ENCODE measurements around the gene LRP5. TPM values are rescaled to one million over a fixed set of nuclear protein-coding genes. Genes with fewer than 3 reads are reported as not detected.

Gene LRP5
- total RNA-seq, 1 experiment from 2014 or later: 55.2 TPM

DNA sequence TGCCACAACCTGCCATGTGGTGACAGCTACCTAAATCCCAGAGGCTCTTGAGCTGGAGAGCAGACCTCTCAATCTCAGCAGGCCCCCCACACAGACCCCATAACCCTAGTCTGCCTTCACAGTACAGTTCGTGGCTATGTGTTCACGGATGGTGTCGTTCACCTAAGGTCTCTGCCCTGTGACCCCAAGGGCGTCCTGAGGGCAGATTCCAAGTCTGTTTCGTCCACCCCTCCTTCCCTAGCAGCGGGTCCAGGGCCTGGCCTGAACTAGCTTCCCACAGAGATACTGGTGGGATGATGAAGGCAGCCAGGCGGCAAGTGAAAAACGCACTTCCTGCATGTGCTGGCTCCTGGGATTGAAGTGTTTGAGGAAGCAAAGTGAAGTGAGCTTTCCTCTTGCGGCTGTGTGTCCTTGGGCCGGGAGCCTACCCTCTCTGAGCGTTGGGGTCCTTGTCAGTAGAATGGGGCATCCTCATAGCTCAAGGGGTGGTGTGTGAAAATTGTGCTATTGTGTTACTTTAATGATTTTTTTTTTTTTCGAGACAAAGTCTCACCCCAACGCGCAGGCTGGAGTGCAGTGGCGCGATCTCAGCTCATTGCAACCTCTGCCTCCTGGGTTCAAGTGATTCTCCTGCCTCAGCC lies 70.1 kb downstream of the LRP5 start (continued):
- no peak for TF ChIP-seq ZFX (IDR thresholded peaks at IDR 0.05)
- TF ChIP-seq, protein P1, sequence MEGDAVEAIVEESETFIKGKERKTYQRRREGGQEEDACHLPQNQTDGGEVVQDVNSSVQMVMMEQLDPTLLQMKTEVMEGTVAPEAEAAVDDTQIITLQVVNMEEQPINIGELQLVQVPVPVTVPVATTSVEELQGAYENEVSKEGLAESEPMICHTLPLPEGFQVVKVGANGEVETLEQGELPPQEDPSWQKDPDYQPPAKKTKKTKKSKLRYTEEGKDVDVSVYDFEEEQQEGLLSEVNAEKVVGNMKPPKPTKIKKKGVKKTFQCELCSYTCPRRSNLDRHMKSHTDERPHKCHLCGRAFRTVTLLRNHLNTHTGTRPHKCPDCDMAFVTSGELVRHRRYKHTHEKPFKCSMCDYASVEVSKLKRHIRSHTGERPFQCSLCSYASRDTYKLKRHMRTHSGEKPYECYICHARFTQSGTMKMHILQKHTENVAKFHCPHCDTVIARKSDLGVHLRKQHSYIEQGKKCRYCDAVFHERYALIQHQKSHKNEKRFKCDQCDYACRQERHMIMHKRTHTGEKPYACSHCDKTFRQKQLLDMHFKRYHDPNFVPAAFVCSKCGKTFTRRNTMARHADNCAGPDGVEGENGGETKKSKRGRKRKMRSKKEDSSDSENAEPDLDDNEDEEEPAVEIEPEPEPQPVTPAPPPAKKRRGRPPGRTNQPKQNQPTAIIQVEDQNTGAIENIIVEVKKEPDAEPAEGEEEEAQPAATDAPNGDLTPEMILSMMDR (IDR thresholded peaks at IDR 0.05 in 2 of 3, conservative IDR thresholded peaks at IDR 0.05 in 1 of 3; ENCODE audit: borderline replicate concordance in 1 of 3, insufficient read depth in 1 of 3, low read depth in 2 of 3, low read length in 2 of 3): no peak
- no peak for TF ChIP-seq SRF (IDR thresholded peaks at IDR 0.05; ENCODE audit: low read depth)
- no peak for TF ChIP-seq YY1 (IDR thresholded peaks at IDR 0.05; ENCODE audit: extremely low read depth, insufficient replicate concordance, low read depth, low read length)
- TF ChIP-seq, protein P2, sequence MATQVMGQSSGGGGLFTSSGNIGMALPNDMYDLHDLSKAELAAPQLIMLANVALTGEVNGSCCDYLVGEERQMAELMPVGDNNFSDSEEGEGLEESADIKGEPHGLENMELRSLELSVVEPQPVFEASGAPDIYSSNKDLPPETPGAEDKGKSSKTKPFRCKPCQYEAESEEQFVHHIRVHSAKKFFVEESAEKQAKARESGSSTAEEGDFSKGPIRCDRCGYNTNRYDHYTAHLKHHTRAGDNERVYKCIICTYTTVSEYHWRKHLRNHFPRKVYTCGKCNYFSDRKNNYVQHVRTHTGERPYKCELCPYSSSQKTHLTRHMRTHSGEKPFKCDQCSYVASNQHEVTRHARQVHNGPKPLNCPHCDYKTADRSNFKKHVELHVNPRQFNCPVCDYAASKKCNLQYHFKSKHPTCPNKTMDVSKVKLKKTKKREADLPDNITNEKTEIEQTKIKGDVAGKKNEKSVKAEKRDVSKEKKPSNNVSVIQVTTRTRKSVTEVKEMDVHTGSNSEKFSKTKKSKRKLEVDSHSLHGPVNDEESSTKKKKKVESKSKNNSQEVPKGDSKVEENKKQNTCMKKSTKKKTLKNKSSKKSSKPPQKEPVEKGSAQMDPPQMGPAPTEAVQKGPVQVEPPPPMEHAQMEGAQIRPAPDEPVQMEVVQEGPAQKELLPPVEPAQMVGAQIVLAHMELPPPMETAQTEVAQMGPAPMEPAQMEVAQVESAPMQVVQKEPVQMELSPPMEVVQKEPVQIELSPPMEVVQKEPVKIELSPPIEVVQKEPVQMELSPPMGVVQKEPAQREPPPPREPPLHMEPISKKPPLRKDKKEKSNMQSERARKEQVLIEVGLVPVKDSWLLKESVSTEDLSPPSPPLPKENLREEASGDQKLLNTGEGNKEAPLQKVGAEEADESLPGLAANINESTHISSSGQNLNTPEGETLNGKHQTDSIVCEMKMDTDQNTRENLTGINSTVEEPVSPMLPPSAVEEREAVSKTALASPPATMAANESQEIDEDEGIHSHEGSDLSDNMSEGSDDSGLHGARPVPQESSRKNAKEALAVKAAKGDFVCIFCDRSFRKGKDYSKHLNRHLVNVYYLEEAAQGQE (IDR thresholded peaks at IDR 0.05; ENCODE audit: low read depth): no peak
- no peak for TF ChIP-seq SIN3A (IDR thresholded peaks at IDR 0.05; ENCODE audit: low read depth)

DNA sequence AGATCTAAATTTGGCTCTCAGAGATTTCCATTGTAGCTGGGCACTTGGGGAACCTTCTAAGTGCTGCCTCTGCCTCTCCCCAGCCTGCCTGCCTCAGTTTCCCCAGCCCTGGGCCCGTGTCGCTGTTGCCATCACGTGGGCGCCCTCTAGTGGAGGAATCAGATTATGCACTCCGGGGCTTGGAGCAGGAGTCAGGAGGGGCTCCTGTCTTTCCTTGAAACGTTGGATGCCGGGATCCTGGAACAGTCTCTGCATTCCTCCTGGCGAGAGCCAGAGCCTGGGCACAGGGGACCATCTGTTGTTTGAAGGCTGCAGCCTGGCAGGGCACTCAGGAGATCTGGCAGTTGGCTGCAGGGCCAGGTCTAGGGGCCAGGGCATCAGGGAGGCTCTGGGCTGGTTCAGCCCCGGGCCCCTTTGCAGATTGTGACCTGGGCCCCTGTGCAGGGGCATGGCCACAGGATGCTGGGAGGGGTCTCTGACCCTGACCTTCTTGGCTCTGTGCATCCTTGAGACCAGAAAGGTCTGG lies 71.6 kb downstream of the LRP5 start:
- Histone ChIP-seq H4K20me1 (ENCODE audit: insufficient read depth) (no peaks in the 10 kb centered on the region), H3K9me2 (ENCODE audit: insufficient read depth) (no peaks in the 10 kb centered on the region), H3K4me2 (ENCODE audit: low read length) (no peak overlapping the region), H3K27me3 (ENCODE audit: insufficient read depth, low read length) (no peaks in the 10 kb centered on the region), H3K4me1 (ENCODE audit: control insufficient read depth in 1 of 2, insufficient read depth in 2 of 2, low read length in 2 of 2) (no peaks in the 10 kb centered on the region; a peak in 1 of 4 replicates), H3K79me2 (ENCODE audit: insufficient read depth, low read length) (peaks cover 9% of the 10 kb centered on the region; the same call in 1 of the 2 replicates), H3K9me3 (ENCODE audit: control insufficient read depth in 1 of 2, insufficient read depth in 1 of 2, low read depth in 1 of 2, low read length in 2 of 2) (no peaks in the 10 kb centered on the region), H3K9ac (ENCODE audit: low read length) (no peak overlapping the region), H3K4me3 (replicated peaks in 1 of 2; ENCODE audit: low read depth in 1 of 2, low read length in 2 of 2) (no peak overlapping the region), H2AFZ (ENCODE audit: low read depth, low read length, poor library complexity, severe bottlenecking) (no peak overlapping the region), H3K36me3 (ENCODE audit: control insufficient read depth in 1 of 2, insufficient read depth in 2 of 2, low read length in 2 of 2) (peaks cover 1 to 3% of the 10 kb centered on the region in 2 experiments; a peak in 2 of 4 replicates), H3K27ac (ENCODE audit: low read depth, low read length) (no peak overlapping the region)
- ChIA-PET POLR2A (no interaction called here), RAD21 (ENCODE audit: low non-redundant PET in 1 of 2, low total read pairs in 2 of 2, uncharacterized antibody in 2 of 2, unreplicated experiment in 2 of 2) (interaction anchor here in 1 of 2 experiments (1.3 kb wide), 1 partner anchor 127 kb away, joined by 3 read pairs; no protein-coding TSS in a partner anchor), CTCF (no interaction called here)
- BruUV-seq (replicated peaks): no TSS peak
- DNase-seq (ENCODE audit: low read depth, low spot score) (peak; percentile 24), ATAC-seq (peak; percentile 80)
- TF ChIP-seq RAD21 (IDR thresholded peaks at IDR 0.05; ENCODE audit: low read depth): peak; percentile 96
- no peak for TF ChIP-seq EGR1 (IDR thresholded peaks at IDR 0.05; ENCODE audit: low read depth)
- TF ChIP-seq FOSL1 (IDR thresholded peaks at IDR 0.05; ENCODE audit: low read depth): no peak
- no peak for TF ChIP-seq ZFX (IDR thresholded peaks at IDR 0.05)
- peak; percentile 18 for TF ChIP-seq YY1 (IDR thresholded peaks at IDR 0.05; ENCODE audit: extremely low read depth, insufficient replicate concordance, low read depth, low read length)
- TF ChIP-seq, protein P1 (IDR thresholded peaks at IDR 0.05 in 2 of 3, conservative IDR thresholded peaks at IDR 0.05 in 1 of 3; ENCODE audit: borderline replicate concordance in 1 of 3, insufficient read depth in 1 of 3, low read depth in 2 of 3, low read length in 2 of 3): peak; percentile 86 to 98 (median 92)
- no peak for TF ChIP-seq SRF (IDR thresholded peaks at IDR 0.05; ENCODE audit: low read depth)
- intact Hi-C loops (cut with micrococcal nuclease): loop anchor here (2.0 to 10.0 kb wide), 2 partner anchors 69 to 127 kb away; partner anchors contain the start of gene LRP5

All from HCT116 (cell line).